Nephron progenitor cell (in vitro differentiated cells): ENCODE results near the gene SLC49A3.

Experiments used
- DNase-seq: peaks from one replicate; pipeline ENCODE4 v3.0.0; 2021
- H3K27ac Mint-ChIP-seq: 2 replicates; pipeline ENCODE4 v1.8.0; 2021; ENCODE audit warnings: mild to moderate bottlenecking, moderate library complexity, mixed read lengths
- H3K27me3 Mint-ChIP-seq: 2 replicates; pipeline ENCODE4 v1.8.0; 2021; ENCODE audit warnings: mild to moderate bottlenecking, low read depth, mixed read lengths; ENCODE audit not compliant: poor library complexity
- H3K36me3 Mint-ChIP-seq: 2 replicates; pipeline ENCODE4 v1.8.0; 2021; ENCODE audit warnings: low read depth, mixed read lengths
- H3K4me1 Mint-ChIP-seq: 2 replicates; pipeline ENCODE4 v1.8.0; 2021; ENCODE audit warnings: mixed read lengths
- H3K4me3 Mint-ChIP-seq: 2 replicates; pipeline ENCODE4 v1.8.0; 2021; ENCODE audit warnings: mild to moderate bottlenecking, moderate library complexity, mixed read lengths
- H3K9me3 Mint-ChIP-seq: 2 replicates; pipeline ENCODE4 v1.8.0; 2021; ENCODE audit warnings: mild to moderate bottlenecking, moderate library complexity, mixed read lengths
- CTCF ChIP-seq: fragments of 200-600 bp; sonication (generic); IDR thresholded peaks from 2 replicates; pipeline ENCODE4 v1.5.0; 2021; ENCODE audit warnings: antibody characterized with exemption

SLC49A3 gene

DNA sequence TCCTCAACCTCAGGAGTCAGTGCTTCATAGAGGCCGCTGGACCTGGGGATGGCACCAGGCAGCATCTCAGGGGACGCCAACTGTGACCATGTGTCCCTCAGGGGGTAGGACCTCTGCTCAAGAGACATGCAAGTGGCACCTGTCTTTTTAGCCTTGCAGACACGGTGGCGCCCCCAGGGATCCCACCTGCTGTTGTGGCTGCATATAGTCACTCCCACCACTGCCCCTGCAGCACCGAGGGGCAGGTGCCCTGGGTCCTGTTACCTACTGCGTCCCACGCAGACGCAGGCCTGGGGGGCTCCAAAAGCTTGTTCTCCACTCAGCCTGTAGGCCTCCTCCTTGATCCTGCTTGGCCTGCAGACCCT lies 12.1 kb downstream of the SLC49A3 start:
- H3K4me1 Mint-ChIP-seq = peaks cover 18% of the 10 kb centered on the region
- DNase-seq = no peak
- no peak for TF ChIP-seq CTCF
- peaks cover 12% of the 10 kb centered on the region for H3K36me3 Mint-ChIP-seq
- no peak overlapping the region for H3K4me3 Mint-ChIP-seq
- H3K27me3 Mint-ChIP-seq = peaks cover 2% of the 10 kb centered on the region
- H3K9me3 Mint-ChIP-seq = no peaks in the 10 kb centered on the region
- no peak overlapping the region for H3K27ac Mint-ChIP-seq

- no peak for DNase-seq
- Mint-ChIP-seq H3K27me3 (peaks cover 2% of the 10 kb centered on the region), H3K27ac (no peak overlapping the region), H3K4me1 (peaks cover 18% of the 10 kb centered on the region), H3K9me3 (no peaks in the 10 kb centered on the region), H3K4me3 (peak overlapping the region; percentile 32), H3K36me3 (peaks cover 17% of the 10 kb centered on the region)
- TF ChIP-seq CTCF = no peak
Measured at GRCh38 chr4:675980-676870, 12.7 kb downstream of the SLC49A3 start.

DNA sequence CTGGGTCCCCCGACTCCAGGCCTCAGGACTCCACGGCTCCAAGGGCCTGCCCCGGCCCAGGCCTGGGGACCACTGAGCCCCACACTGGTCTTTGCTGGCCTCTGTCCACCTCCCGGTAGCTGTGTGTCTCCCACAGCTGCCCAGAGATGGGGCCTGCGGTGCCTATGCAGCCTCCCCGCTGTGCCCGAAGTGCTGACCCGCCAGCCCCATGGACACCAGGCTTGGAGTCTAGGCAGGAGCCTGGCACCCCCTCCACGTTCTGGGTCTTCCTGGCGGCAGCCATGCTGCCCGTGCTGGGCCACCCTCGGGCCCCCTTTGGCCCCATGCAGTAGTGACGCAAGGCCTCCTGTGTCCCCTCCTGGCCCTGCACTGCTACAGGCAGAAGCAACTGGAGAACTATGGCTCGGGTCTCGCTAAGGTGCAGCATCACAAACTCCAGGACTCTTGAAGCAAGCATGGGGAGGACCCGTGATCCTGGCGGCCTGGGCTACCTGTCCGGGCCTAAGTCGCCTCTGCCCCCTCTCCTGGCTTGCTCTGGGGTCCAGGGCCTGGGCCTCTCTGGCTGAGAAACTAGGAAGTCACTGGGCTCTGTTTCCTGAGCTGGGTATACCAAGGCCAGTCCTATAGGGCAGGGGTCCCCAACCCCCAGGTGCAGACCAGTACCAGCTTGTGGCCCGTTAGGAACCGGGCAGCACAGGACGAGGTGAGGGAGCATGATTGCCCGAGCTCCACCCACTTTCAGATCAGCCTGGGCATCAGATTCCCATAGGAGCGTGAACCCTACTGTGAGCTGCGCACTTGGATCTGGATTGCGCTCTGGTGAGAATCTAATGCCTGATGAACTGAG lies 13.7 kb downstream of the SLC49A3 start:
- H3K4me3 Mint-ChIP-seq = peak overlapping the region; percentile 91
- peaks cover 2% of the 10 kb centered on the region for H3K27me3 Mint-ChIP-seq
- H3K4me1 Mint-ChIP-seq = peaks cover 16% of the 10 kb centered on the region
- H3K27ac Mint-ChIP-seq = no peak overlapping the region
- no peaks in the 10 kb centered on the region for H3K9me3 Mint-ChIP-seq
- peaks cover 24% of the 10 kb centered on the region for H3K36me3 Mint-ChIP-seq
- no peak for TF ChIP-seq CTCF
- DNase-seq = no peak

GRCh38 chr4:674172-675035 lies 14.5 kb downstream of the SLC49A3 start, which contains the start of the genes ATP5ME and MYL5:
ATP5ME (minus strand) TSS chr4:674276; CDS start chr4:674247, 29 bp downstream.
MYL5 (plus strand) TSS chr4:674542; CDS start chr4:678027, 3,485 bp downstream.
- Mint-ChIP-seq H3K27me3 (peaks cover 2% of the 10 kb centered on the region), H3K27ac (peak within 1 kb of the TSS; percentile 87), H3K4me3 (peak within 1 kb of the TSS; percentile 91), H3K9me3 (no peaks in the 10 kb centered on the region), H3K4me1 (peaks cover 14% of the 10 kb centered on the region), H3K36me3 (peaks cover 24% of the 10 kb centered on the region)
- peak; percentile 96 for DNase-seq
- peak; percentile 95 for TF ChIP-seq CTCF

DNA sequence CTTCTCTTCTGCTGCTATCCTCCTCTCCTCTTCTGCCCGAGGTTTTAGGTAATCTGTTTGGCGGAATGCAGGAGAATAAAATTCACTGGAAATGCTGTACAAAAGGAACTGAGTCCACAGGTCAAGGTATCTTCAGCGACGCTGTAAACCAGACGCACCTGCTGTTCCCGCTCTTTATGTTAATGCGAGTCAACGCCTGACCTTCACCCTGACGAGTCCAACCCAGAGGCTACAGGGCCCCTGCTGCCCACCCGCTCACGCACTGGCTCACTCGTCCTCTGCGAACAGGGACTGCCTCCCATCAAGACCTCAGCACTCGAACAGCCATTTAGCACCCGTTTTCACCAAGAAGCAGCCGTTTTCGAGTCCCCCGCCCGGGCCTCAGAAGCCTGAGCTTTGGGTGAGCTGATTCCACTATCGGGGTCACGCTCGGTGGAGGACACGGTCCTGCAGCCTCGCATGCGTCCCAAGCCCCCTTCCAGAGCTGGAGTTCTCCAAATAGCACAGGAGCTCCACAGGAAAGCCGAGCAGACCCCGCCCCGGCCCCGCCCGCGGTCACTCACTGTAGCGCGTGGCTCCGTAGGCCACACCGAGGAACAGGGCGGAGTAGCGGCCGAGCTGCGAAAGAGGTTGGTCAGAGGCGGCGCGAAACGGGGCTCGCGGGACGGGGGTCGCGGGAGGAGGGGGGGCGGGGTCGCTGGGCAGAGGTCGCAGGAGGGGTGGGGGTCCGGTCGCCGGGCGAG lies 15.4 kb downstream of the SLC49A3 start:
- Mint-ChIP-seq H3K4me3 (peak overlapping the region; percentile 91), H3K4me1 (peaks cover 14% of the 10 kb centered on the region), H3K27me3 (peaks cover 2% of the 10 kb centered on the region), H3K9me3 (no peaks in the 10 kb centered on the region), H3K27ac (peak overlapping the region; percentile 87), H3K36me3 (peaks cover 24% of the 10 kb centered on the region)
- peak; percentile 67 for DNase-seq
- no peak for TF ChIP-seq CTCF
